ENCODE data around the gene CLMP.

- TF ChIP-seq CTCF (IDR thresholded peaks at IDR 0.05; ENCODE audit: low read depth, low read length, missing input control), result no peak
- no peak for TF ChIP-seq REST (IDR thresholded peaks at IDR 0.05)
- TF ChIP-seq MAX (IDR thresholded peaks at IDR 0.05), result no peak
- TF ChIP-seq JUND (IDR thresholded peaks at IDR 0.05), result no peak
- TF ChIP-seq HNF4G (IDR thresholded peaks at IDR 0.05), result no peak
- no peak for TF ChIP-seq TAF1 (conservative IDR thresholded peaks at IDR 0.05)
- no peak for TF ChIP-seq FOXA2 (IDR thresholded peaks at IDR 0.05)
- TF ChIP-seq YY1 (IDR thresholded peaks at IDR 0.05), result no peak
- no peak for TF ChIP-seq ZBTB33 (IDR thresholded peaks at IDR 0.05)
- no peak for TF ChIP-seq FOXA1 (IDR thresholded peaks at IDR 0.05)
- no peak for TF ChIP-seq EGR1 (IDR thresholded peaks at IDR 0.05; ENCODE audit: low read depth in 2 of 2)
- TF ChIP-seq RAD21 (IDR thresholded peaks at IDR 0.05), result no peak
- no peak for TF ChIP-seq ATF3 (IDR thresholded peaks at IDR 0.05)
- no peak for TF ChIP-seq SP1 (IDR thresholded peaks at IDR 0.05)
These were observed 109.6 kb downstream of the CLMP start for GRCh38 chr11:123085497-123085896.
